ENCODE measurements around the gene NXPH2. TPM values are rescaled to one million over a fixed set of nuclear protein-coding genes. Genes with fewer than 3 reads are reported as not detected.

NXPH2 gene
- total RNA-seq, 2 donors from 2014 or later = not detected

DNA sequence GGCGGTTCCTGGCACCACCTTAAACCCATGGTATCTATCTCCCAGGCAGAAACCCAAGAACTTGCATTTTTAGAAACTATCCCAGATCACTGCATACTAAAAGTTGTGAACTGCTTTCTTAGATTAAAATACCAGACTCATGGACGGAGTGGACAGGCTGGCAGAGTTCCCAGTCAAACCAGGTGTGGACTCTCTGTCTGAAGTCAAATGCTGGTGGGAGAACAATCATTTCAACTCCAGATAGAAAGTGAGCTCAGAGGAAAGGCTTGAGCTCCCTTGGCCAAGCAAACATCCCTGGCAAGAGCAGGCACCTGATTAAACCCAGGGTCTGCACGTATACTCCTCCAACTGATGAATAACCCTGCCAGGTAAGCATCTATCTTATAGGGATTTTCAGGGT is 19.5 kb downstream of the NXPH2 start:
- intact Hi-C loops (cut with DNase I) = no loop called here
- Histone ChIP-seq H3K27me3 (no peaks in the 10 kb centered on the region), H3K4me1 (no peaks in the 10 kb centered on the region), H3K27ac (no peak overlapping the region), H3K36me3 (no peaks in the 10 kb centered on the region), H3K9me3 (no peaks in the 10 kb centered on the region), H3K9ac (ENCODE audit: low read depth in 2 of 2, low read length in 2 of 2) (no peak overlapping the region), H3K4me3 (no peak overlapping the region)
- no peak for DNase-seq
- TF ChIP-seq CTCF (IDR thresholded peaks at IDR 0.05) = no peak

GRCh38 chr2:138757384-138757783 is 22.8 kb downstream of the NXPH2 start:
- H3K36me3 ChIP-seq = no peaks in the 10 kb centered on the region
- H3K9ac ChIP-seq (ENCODE audit: low read depth in 2 of 2, low read length in 2 of 2) = no peak overlapping the region
- intact Hi-C loops (cut with DNase I) = no loop called here
- no peak overlapping the region for H3K27ac ChIP-seq
- no peak for DNase-seq
- H3K9me3 ChIP-seq = no peaks in the 10 kb centered on the region
- H3K4me3 ChIP-seq = no peak overlapping the region
- no peaks in the 10 kb centered on the region for H3K4me1 ChIP-seq
- no peak for TF ChIP-seq CTCF (IDR thresholded peaks at IDR 0.05)
- no peaks in the 10 kb centered on the region for H3K27me3 ChIP-seq

- no peak overlapping the region for H3K4me3 ChIP-seq
- no peak for DNase-seq
- intact Hi-C loops (cut with DNase I) = no loop called here
- no peaks in the 10 kb centered on the region for H3K27me3 ChIP-seq
- H3K9me3 ChIP-seq = no peaks in the 10 kb centered on the region
- no peak overlapping the region for H3K9ac ChIP-seq (ENCODE audit: low read depth in 2 of 2, low read length in 2 of 2)
- no peak for TF ChIP-seq CTCF (IDR thresholded peaks at IDR 0.05)
- H3K36me3 ChIP-seq = no peaks in the 10 kb centered on the region
- H3K4me1 ChIP-seq = no peaks in the 10 kb centered on the region
- no peak overlapping the region for H3K27ac ChIP-seq
Observed at GRCh38 chr2:138752197-138752956, 27.8 kb downstream of the NXPH2 start.

- no peaks in the 10 kb centered on the region for H3K4me1 ChIP-seq
- H3K27me3 ChIP-seq = no peaks in the 10 kb centered on the region
- no peak overlapping the region for H3K27ac ChIP-seq
- intact Hi-C loops (cut with DNase I) = no loop called here
- TF ChIP-seq CTCF (IDR thresholded peaks at IDR 0.05) = no peak
- no peak overlapping the region for H3K4me3 ChIP-seq
- H3K9ac ChIP-seq (ENCODE audit: low read depth in 2 of 2, low read length in 2 of 2) = no peak overlapping the region
- DNase-seq = no peak
- H3K9me3 ChIP-seq = no peaks in the 10 kb centered on the region
- no peaks in the 10 kb centered on the region for H3K36me3 ChIP-seq
Observed at GRCh38 chr2:138744713-138745112, 35.5 kb downstream of the NXPH2 start.

DNA sequence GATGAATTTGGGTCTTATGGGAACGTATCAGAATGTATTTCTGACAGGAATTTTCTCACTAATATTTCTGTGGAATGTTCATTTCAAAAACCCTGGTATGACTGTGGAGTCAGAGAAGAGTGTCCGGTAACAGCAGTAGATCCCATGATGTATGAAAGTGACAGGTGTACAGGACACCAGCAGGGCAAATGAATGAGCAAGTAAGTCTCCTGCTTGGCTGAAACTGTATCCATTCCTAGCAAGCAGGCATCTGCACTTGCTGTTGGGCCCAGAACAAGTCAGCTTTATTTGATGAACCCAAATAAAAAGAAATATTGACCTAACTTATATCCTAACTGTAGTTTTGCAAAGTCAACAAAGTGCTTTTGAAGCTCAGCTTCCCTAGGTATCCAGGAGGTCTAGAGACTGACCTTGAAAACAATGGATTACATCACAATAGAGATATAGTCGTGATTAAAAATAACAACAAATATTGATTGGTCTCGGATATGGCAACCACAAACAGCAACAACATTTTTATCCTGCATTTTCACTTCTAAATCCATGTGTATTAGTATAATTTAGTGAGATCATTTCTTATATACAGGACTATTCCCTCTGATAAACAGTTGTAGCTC is 37.6 kb downstream of the NXPH2 start:
- no peak for TF ChIP-seq CTCF (IDR thresholded peaks at IDR 0.05)
- no peaks in the 10 kb centered on the region for H3K4me1 ChIP-seq
- H3K4me3 ChIP-seq = no peak overlapping the region
- H3K27ac ChIP-seq = no peak overlapping the region
- intact Hi-C loops (cut with DNase I) = no loop called here
- no peak overlapping the region for H3K9ac ChIP-seq (ENCODE audit: low read depth in 2 of 2, low read length in 2 of 2)
- no peak for DNase-seq
- no peaks in the 10 kb centered on the region for H3K9me3 ChIP-seq
- no peaks in the 10 kb centered on the region for H3K27me3 ChIP-seq
- no peaks in the 10 kb centered on the region for H3K36me3 ChIP-seq
